HG02938 (cell line): ENCODE data around the gene IPPK.

Experiments used
- ATAC-seq: cut with Tn5 transposase; IDR thresholded peaks from one replicate; pipeline ENCODE4 v1.9.1; 2021; ENCODE audit warnings: mild to moderate bottlenecking, moderate library complexity; ENCODE audit not compliant: unreplicated experiment

The IPPK gene

GRCh38 chr9:92616199-92616641, 53.7 kb downstream of the IPPK start:
- ATAC-seq: no peak

GRCh38 chr9:92615790-92616189, 54.1 kb downstream of the IPPK start:
- no peak for ATAC-seq

GRCh38 chr9:92614763-92615461, 55.0 kb downstream of the IPPK start:
- ATAC-seq: no peak

GRCh38 chr9:92614123-92614510, 55.8 kb downstream of the IPPK start:
- no peak for ATAC-seq

GRCh38 chr9:92613268-92614122, 56.4 kb downstream of the IPPK start:
- ATAC-seq: no peak

- no peak for ATAC-seq
Observed at GRCh38 chr9:92612816-92613215, 57.1 kb downstream of the IPPK start.

- no peak for ATAC-seq
Observed at GRCh38 chr9:92612292-92612691, 57.6 kb downstream of the IPPK start.

- no peak for ATAC-seq
Observed at GRCh38 chr9:92611621-92612285, 58.2 kb downstream of the IPPK start.

- no peak for ATAC-seq
Observed at GRCh38 chr9:92610470-92611420, 59.2 kb downstream of the IPPK start.

- no peak for ATAC-seq
Observed at GRCh38 chr9:92608909-92609445, 61.0 kb downstream of the IPPK start.

GRCh38 chr9:92608241-92608908, 61.6 kb downstream of the IPPK start:
- ATAC-seq: no peak

GRCh38 chr9:92607773-92608172, 62.2 kb downstream of the IPPK start:
- no peak for ATAC-seq

- ATAC-seq: no peak
Observed at GRCh38 chr9:92607088-92607487, 62.8 kb downstream of the IPPK start.

GRCh38 chr9:92605224-92605623, 64.7 kb downstream of the IPPK start:
- ATAC-seq: no peak

GRCh38 chr9:92603990-92604389, 65.9 kb downstream of the IPPK start:
- ATAC-seq: no peak

- no peak for ATAC-seq
Observed at GRCh38 chr9:92603100-92603499, 66.8 kb downstream of the IPPK start.

GRCh38 chr9:92602413-92602812, 67.5 kb downstream of the IPPK start:
- ATAC-seq: no peak

- no peak for ATAC-seq
Observed at GRCh38 chr9:92601451-92601850, 68.5 kb downstream of the IPPK start.

GRCh38 chr9:92600462-92601261, 69.3 kb downstream of the IPPK start:
- ATAC-seq: no peak
